ENCODE results near the gene SLC35A3. TPM values are rescaled to one million over a fixed set of nuclear protein-coding genes. Genes with fewer than 3 reads are reported as not detected.

Gene SLC35A3
- total and polyA plus RNA-seq, 8 donors, result 5.7 to 206 (median 57.0) TPM

DNA sequence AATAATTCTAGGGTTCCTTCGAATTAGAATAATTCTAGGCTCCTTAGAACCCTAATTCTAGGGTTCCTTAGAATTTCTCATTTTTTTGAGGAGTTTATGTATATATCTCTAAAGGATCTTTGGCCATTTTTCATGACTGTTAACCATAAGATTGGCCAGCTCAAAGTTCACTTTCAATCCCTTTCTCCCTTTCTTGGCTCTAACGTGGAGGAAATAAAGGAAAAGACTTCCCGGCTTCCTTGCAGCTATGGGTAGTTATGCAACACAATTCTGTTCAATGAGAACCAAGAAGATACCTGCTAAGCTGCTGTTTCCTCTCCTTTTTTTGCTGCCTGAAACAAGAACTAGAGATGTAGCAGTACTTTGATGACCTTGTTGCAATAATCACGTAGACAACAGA lies 27.2 kb downstream of the SLC35A3 start:
- intact Hi-C loops (cut with DNase I; ENCODE audit: low total_unique reads), result no loop called here
- Histone ChIP-seq H3K27me3 (no peaks in the 10 kb centered on the region), H3K36me3 (peaks cover 6 to 48% (median 35%) of the 10 kb centered on the region in 4 donors), H3K4me3 (no peak overlapping the region), H3K4me1 (no peaks in the 10 kb centered on the region), H3K9me3 (peaks cover 0 to 9% (median 4%) of the 10 kb centered on the region in 4 donors), H3K27ac (no peak overlapping the region)
- TF ChIP-seq, protein P1, sequence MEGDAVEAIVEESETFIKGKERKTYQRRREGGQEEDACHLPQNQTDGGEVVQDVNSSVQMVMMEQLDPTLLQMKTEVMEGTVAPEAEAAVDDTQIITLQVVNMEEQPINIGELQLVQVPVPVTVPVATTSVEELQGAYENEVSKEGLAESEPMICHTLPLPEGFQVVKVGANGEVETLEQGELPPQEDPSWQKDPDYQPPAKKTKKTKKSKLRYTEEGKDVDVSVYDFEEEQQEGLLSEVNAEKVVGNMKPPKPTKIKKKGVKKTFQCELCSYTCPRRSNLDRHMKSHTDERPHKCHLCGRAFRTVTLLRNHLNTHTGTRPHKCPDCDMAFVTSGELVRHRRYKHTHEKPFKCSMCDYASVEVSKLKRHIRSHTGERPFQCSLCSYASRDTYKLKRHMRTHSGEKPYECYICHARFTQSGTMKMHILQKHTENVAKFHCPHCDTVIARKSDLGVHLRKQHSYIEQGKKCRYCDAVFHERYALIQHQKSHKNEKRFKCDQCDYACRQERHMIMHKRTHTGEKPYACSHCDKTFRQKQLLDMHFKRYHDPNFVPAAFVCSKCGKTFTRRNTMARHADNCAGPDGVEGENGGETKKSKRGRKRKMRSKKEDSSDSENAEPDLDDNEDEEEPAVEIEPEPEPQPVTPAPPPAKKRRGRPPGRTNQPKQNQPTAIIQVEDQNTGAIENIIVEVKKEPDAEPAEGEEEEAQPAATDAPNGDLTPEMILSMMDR (IDR thresholded peaks at IDR 0.05), result no peak
- TF ChIP-seq POLR2AphosphoS5 (IDR thresholded peaks at IDR 0.05) (no peak), EP300 (IDR thresholded peaks at IDR 0.05) (no peak), POLR2A (IDR thresholded peaks at IDR 0.05) (no peak)
- 92 to 98% (median 92%) methylated on average over 4 of the region's 4 CpGs for WGBS, 5 donors
- DNase-seq, result no peak

DNA sequence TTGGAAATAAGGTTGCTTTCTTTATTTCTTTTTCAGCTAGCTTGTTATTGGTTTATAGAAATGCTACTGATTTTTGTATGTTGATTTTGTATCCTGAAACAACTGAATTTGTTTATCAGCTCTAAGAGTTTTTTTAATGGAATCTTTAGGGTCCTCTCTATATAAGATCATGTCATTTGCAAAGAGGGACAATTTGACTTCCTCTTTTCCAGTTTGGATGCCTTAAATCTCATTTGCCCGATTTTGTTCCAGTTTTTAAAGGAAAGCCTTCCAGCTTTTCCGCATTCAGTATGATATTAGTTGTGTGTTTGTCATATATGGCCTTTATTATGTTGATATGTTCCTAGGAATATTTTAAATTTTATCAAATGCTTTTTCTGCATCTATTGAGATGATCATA lies 31.7 kb downstream of the SLC35A3 start:
- no peak overlapping the region for H3K27ac ChIP-seq
- H3K9me3 ChIP-seq, result no peaks in the 10 kb centered on the region
- intact Hi-C loops (cut with DNase I; ENCODE audit: low total_unique reads), result no loop called here
- peaks cover 3 to 21% (median 5%) of the 10 kb centered on the region in 4 donors for H3K36me3 ChIP-seq
- H3K27me3 ChIP-seq, result no peaks in the 10 kb centered on the region
- no peak for DNase-seq
- TF ChIP-seq, protein P1 (IDR thresholded peaks at IDR 0.05), result no peak
- TF ChIP-seq EP300 (IDR thresholded peaks at IDR 0.05) (no peak), POLR2A (IDR thresholded peaks at IDR 0.05) (no peak), POLR2AphosphoS5 (IDR thresholded peaks at IDR 0.05) (no peak)
- 93 to 98% (median 94%) methylated on average over 2 of the region's 2 CpGs for WGBS, 5 donors
- no peak overlapping the region for H3K4me3 ChIP-seq
- peaks cover 0 to 5% (median 0%) of the 10 kb centered on the region in 4 donors for H3K4me1 ChIP-seq

DNA sequence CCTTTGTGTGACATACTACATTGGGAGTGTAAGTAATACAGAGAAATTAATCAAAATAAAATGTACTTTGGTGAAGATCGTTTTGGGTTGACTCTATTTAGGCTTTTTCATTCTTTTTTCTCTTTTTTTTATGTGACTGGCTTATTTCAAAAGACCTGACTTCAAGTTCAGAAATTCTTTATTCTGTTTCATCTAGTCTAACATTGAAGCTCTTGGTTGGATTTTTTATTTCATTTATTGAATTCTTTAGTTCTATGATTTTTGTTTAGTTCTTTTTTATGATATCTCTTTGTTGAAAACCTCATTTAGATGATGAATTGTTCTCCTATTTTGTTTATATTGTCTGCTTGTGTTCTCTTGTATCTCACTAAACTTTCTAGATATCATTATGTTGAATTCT lies 35.6 kb downstream of the SLC35A3 start:
- Histone ChIP-seq H3K4me1 (peaks cover 0 to 5% (median 0%) of the 10 kb centered on the region in 4 donors), H3K36me3 (peaks cover 0 to 36% (median 24%) of the 10 kb centered on the region in 4 donors), H3K27ac (no peak overlapping the region), H3K9me3 (no peaks in the 10 kb centered on the region), H3K4me3 (no peak overlapping the region), H3K27me3 (no peaks in the 10 kb centered on the region)
- no peak for DNase-seq
- TF ChIP-seq, protein P1 (IDR thresholded peaks at IDR 0.05), result no peak
- TF ChIP-seq POLR2AphosphoS5 (IDR thresholded peaks at IDR 0.05) (no peak), EP300 (IDR thresholded peaks at IDR 0.05) (no peak), POLR2A (IDR thresholded peaks at IDR 0.05) (no peak)
- 90 to 100% (median 97%) methylated on average over 1 of the region's 1 CpG for WGBS, 5 donors
- intact Hi-C loops (cut with DNase I; ENCODE audit: low total_unique reads), result no loop called here

DNA sequence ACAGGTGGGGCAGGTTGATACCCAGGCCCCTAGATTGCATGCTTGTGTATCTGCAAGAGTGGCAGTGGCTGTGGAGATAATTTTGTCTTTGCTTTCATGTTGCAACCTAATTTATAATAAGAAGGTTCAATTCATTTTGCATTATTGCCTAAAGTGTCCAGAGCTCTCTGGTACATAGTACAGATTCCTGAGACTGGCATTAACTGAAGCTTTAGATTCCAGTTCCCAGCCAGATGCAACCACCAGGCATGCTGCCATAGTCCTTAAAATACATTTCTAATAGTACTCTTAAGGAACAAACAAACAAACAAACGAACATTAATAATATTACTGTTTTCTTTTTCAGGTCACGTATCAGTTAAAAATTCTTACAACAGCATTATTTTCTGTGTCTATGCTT lies 36.9 kb downstream of the SLC35A3 start:
- no peaks in the 10 kb centered on the region for H3K9me3 ChIP-seq
- intact Hi-C loops (cut with DNase I; ENCODE audit: low total_unique reads), result no loop called here
- DNase-seq, result no peak
- H3K4me3 ChIP-seq, result no peak overlapping the region
- TF ChIP-seq, protein P1 (IDR thresholded peaks at IDR 0.05), result no peak
- TF ChIP-seq POLR2AphosphoS5 (IDR thresholded peaks at IDR 0.05) (no peak), POLR2A (IDR thresholded peaks at IDR 0.05) (no peak), EP300 (IDR thresholded peaks at IDR 0.05) (no peak)
- H3K27ac ChIP-seq, result no peak overlapping the region
- H3K36me3 ChIP-seq, result peaks cover 0 to 42% (median 30%) of the 10 kb centered on the region in 4 donors
- H3K27me3 ChIP-seq, result no peaks in the 10 kb centered on the region
- H3K4me1 ChIP-seq, result peaks cover 0 to 5% (median 0%) of the 10 kb centered on the region in 4 donors
- 79 to 89% (median 87%) methylated on average over 2 of the region's 2 CpGs for WGBS, 5 donors

Measured in stomach (tissue), 9 donors.